Spleen (tissue), 7 donors: ENCODE results near the gene RAB29.

Source experiments
- POLR2A ChIP-seq, 3 donors: fragments of 450-650 bp; IDR thresholded peaks; one replicate each; pipeline ENCODE4 v1.5.1; 2017; ENCODE audit warnings: antibody characterized with exemption in 3 of 3, mild to moderate bottlenecking in 1 of 3
- POLR2AphosphoS5 ChIP-seq, 3 donors: sonication (generic); formaldehyde crosslinking; IDR thresholded peaks; one replicate each; pipeline ENCODE4 v1.5.1; 2017; ENCODE audit warnings: antibody characterized with exemption in 3 of 3
- TF ChIP-seq, protein P1 (sequence below), 11 experiments: fragments of 200-600 bp in 7 of 11; fragments of 450-650 bp in 4 of 11; sonication (generic) in 4 of 11; IDR thresholded peaks in 8 of 11; conservative IDR thresholded peaks in 3 of 11; 1 replicate in 7 of 11; 2 replicates in 4 of 11; pipeline versions ENCODE4 v1.4.0 to v1.8.0; 2016 to 2021; ENCODE audit warnings: antibody characterized with exemption in 11 of 11, inconsistent platforms in 4 of 11, mild to moderate bottlenecking in 1 of 11
- donor health status: DM: no; HTN: no; CAD: no; lungs with moderate emphysema.
- donor health status: DM: no; HTN: no; CAD: no.
- donor health status: DM: no; HTN: no; CAD: no.

GRCh38 chr1:205803986-205804385 lies 28.7 kb upstream of the RAB29 start:
- TF ChIP-seq, protein P1, sequence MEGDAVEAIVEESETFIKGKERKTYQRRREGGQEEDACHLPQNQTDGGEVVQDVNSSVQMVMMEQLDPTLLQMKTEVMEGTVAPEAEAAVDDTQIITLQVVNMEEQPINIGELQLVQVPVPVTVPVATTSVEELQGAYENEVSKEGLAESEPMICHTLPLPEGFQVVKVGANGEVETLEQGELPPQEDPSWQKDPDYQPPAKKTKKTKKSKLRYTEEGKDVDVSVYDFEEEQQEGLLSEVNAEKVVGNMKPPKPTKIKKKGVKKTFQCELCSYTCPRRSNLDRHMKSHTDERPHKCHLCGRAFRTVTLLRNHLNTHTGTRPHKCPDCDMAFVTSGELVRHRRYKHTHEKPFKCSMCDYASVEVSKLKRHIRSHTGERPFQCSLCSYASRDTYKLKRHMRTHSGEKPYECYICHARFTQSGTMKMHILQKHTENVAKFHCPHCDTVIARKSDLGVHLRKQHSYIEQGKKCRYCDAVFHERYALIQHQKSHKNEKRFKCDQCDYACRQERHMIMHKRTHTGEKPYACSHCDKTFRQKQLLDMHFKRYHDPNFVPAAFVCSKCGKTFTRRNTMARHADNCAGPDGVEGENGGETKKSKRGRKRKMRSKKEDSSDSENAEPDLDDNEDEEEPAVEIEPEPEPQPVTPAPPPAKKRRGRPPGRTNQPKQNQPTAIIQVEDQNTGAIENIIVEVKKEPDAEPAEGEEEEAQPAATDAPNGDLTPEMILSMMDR (IDR thresholded peaks at IDR 0.05 in 8 of 11, conservative IDR thresholded peaks at IDR 0.05 in 3 of 11) = no peak
- no peak for TF ChIP-seq POLR2A (IDR thresholded peaks at IDR 0.05)
- no peak for TF ChIP-seq POLR2AphosphoS5 (IDR thresholded peaks at IDR 0.05)
